Dendritic cell treated with granulocyte-macrophage colony-stimulating factor and Interleukin-4, amounts not matched to agents 40 ng/mL and 50 ng/mL, for 4 days (primary cell): Measurements from ENCODE around the gene SDS.
A peak's percentile ranks its signal among the peaks of the same experiment; 100 is the strongest.
"Not testable (repeated sequence)": the region's sequence is repeated elsewhere in the genome, so short reads cannot be mapped to it uniquely, and the experiment has no call there.

Experiments used
- H3K27ac Mint-ChIP-seq: one replicate; pipeline ENCODE4 v1.8.0; 2022; ENCODE audit warnings: mild to moderate bottlenecking, mixed read lengths
- H3K27me3 Mint-ChIP-seq: one replicate; pipeline ENCODE4 v1.8.0; 2022; ENCODE audit warnings: mild to moderate bottlenecking, mixed read lengths
- H3K36me3 Mint-ChIP-seq: one replicate; pipeline ENCODE4 v1.8.0; 2022; ENCODE audit warnings: low read depth, mixed read lengths
- H3K4me1 Mint-ChIP-seq: one replicate; pipeline ENCODE4 v1.8.0; 2022; ENCODE audit warnings: low read depth, mixed read lengths
- H3K4me3 Mint-ChIP-seq: one replicate; pipeline ENCODE4 v1.8.0; 2022; ENCODE audit warnings: mild to moderate bottlenecking, moderate library complexity, mixed read lengths
- H3K9me3 Mint-ChIP-seq: one replicate; pipeline ENCODE4 v1.8.0; 2022; ENCODE audit warnings: mixed read lengths
- intact Hi-C: fragments of 100-400 bp; cut with micrococcal nuclease; formaldehyde crosslinking; loops from one replicate; pipeline ENCODE4 v1.15.0; 2022

The SDS gene

DNA sequence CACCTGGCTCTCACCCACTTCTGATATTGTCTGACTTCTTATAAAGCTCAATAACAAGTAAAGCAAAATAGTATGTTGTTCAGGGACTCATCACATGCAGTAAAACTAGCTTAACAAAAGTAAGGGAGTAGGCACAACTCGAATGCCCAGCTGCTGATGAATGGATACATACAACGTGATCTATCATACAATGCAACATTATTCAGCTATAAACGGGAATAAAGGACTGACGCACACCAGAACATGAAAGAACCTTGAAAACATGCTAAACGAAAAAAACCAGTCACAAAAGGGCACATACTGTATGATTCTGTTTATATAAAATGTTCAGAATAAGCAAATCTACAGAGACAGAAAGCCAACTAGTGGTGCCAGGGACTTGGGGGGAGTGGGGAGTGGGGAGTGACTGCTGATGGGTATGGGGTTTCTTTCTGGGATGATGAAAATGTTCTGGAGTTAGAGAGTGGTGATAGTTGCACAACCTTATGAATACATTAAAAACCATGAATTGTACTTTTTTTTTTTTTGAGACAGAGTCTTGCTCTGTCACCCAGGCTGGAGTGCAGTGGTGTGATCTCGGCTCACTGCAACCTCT lies 34.2 kb downstream of the SDS start:
- peaks cover 43% of the 10 kb centered on the region for H3K4me1 Mint-ChIP-seq
- intact Hi-C loops: no loop called here
- H3K36me3 Mint-ChIP-seq: no peaks in the 10 kb centered on the region
- H3K27ac Mint-ChIP-seq: no peak overlapping the region
- H3K9me3 Mint-ChIP-seq: no peaks in the 10 kb centered on the region
- H3K27me3 Mint-ChIP-seq: no peaks in the 10 kb centered on the region
- H3K4me3 Mint-ChIP-seq: no peak overlapping the region

DNA sequence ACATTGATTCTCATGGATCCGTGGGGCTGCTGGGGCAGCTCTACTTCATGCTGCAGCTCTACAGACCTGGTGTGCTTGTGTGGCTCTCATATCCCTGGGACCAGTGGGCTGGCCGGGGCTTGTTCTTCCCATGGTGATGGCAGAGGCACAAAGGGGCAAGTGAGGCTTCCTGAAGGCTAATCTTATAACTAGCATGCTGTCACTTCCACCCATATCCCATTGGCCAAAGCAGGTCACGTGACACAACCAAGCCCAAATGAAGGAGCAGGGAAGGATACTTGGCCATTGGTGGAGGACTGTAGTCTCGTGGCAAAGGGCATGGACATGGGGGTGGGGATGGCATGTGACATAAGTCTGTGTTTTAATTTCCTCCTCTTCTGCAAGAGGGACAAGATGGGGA lies 35.4 kb downstream of the SDS start:
- H3K4me3 Mint-ChIP-seq: no peak overlapping the region
- H3K36me3 Mint-ChIP-seq: no peaks in the 10 kb centered on the region
- no peaks in the 10 kb centered on the region for H3K9me3 Mint-ChIP-seq
- intact Hi-C loops: no loop called here
- H3K27ac Mint-ChIP-seq: peak overlapping the region; percentile 38
- H3K27me3 Mint-ChIP-seq: no peaks in the 10 kb centered on the region
- H3K4me1 Mint-ChIP-seq: peaks cover 43% of the 10 kb centered on the region

DNA sequence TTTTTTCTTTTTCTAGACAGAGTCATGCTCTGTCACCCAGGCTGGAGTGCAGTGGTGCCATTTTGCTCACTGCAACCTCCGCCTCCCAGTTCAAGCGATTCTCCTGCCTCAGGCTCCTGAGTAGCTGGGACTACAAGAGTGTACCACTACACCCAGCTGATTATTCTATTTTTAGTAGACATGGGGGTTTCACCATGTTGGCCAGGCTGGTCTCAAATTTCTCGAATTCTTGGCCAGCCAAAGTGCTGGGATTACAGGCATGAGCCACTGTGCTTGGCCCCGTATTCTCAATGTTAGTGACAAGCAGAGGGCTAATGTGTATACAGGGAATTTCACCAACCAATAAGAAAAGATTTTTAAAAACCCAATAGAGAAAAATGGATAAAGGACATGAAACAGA lies 36.9 kb downstream of the SDS start:
- Mint-ChIP-seq H3K27me3 (no peaks in the 10 kb centered on the region), H3K27ac (no peak overlapping the region), H3K4me1 (peaks cover 49% of the 10 kb centered on the region), H3K9me3 (no peaks in the 10 kb centered on the region), H3K36me3 (peaks cover 6% of the 10 kb centered on the region), H3K4me3 (no peak overlapping the region)
- intact Hi-C loops: no loop called here

DNA sequence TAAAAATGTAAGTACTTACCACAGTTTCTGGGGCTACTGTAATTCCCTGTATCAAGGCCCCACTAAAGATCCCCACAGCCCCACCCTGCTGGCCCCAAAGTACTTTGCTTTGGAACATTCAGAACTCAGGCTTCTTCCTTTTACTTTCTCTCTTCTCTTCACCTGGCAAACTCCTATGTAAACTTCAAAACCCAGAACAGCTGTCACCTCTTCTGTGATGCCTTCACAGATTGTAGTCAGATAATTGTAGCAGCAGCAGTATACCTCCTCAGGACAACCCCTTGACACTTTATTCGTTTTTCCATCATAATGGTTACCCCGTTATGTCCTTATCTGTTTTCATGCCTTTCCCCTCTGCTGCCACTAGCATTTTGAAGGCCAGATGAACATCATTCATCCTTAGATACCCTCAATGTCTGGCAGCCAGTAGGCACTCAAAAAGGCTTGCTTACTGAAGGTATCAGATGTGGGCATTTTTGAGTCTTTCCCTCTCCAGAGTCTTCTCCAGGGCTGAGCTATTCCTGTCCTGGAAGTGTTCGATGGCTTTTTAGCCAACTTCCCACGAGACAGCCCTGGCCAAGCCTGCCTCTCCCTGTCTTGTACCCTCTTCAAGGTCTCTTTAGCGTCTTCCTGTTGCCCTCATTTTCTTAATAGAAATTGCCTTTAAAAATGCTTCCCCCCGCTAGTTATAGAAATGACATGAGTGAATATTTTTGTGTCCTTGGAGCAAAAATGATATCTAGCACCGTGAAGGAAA lies 37.9 kb downstream of the SDS start:
- intact Hi-C loops: no loop called here
- Mint-ChIP-seq H3K36me3 (peaks cover 15% of the 10 kb centered on the region), H3K4me1 (peaks cover 52% of the 10 kb centered on the region), H3K9me3 (no peaks in the 10 kb centered on the region), H3K27me3 (no peaks in the 10 kb centered on the region), H3K4me3 (no peak overlapping the region), H3K27ac (no peak overlapping the region)

DNA sequence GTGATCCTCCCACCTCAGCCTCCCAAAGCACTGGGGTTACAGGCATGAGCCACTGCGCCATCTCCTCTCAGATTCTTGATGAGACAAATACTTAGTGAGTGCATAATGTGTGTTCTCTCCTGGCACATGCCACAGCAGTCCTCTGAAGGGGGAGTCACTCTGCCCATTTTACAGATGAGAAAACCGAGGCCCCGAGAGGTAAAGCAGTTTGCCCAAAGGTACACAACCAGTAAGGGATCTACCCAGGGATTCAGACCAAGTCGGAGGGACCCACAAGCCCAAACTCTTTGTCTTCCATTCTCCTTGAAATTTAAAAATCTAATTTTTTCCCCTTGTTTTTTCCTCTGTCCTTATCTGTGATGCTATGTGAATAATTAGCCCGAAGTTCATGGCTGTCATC lies 39.0 kb downstream of the SDS start:
- H3K27me3 Mint-ChIP-seq: no peaks in the 10 kb centered on the region
- peaks cover 57% of the 10 kb centered on the region for H3K4me1 Mint-ChIP-seq
- no peak overlapping the region for H3K4me3 Mint-ChIP-seq
- peaks cover 26% of the 10 kb centered on the region for H3K36me3 Mint-ChIP-seq
- no peak overlapping the region for H3K27ac Mint-ChIP-seq
- intact Hi-C loops: no loop called here
- no peaks in the 10 kb centered on the region for H3K9me3 Mint-ChIP-seq

DNA sequence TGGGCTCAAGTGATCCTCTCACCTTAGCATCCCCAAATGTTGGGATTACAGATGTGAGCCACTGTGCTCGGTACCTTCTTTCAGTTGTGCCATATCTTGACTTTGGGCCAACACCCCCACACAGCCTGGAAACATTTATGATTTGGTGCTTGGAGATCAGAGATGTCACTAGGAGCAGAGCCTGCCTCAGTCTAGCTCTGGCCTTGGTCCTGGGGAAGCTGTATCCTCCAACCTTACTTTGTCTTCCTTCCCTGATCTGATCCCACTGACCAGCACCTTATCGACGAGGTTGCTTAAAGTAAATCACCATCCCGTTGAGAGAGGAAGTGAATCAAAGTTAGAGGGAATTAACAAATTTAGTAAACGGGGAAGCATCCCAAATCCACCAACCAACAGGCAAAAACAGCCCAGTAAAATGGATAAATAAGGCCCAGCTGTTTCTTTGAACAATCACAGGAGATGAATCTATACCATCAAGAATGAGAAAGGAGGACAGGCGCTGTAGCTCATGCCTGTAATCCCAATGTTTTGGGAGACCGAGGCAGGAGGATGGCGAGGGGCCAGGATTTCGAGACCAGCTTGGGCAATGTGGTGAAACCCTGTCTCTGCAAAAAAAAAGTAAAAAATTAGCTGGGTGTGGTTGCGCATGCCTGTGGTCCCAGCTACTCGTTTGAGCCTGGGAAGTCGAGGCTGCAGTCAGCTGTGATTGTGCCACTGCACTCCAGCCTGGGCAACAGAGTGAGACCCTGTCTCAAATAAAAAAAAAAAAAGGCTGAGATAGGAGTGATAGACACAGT lies 41.9 kb downstream of the SDS start:
- Mint-ChIP-seq H3K27me3 (no peaks in the 10 kb centered on the region), H3K27ac (peak overlapping the region; percentile 75), H3K9me3 (no peaks in the 10 kb centered on the region), H3K4me1 (peaks cover 39% of the 10 kb centered on the region), H3K36me3 (peaks cover 36% of the 10 kb centered on the region), H3K4me3 (peak overlapping the region; percentile 40)
- intact Hi-C loops: no loop called here

DNA sequence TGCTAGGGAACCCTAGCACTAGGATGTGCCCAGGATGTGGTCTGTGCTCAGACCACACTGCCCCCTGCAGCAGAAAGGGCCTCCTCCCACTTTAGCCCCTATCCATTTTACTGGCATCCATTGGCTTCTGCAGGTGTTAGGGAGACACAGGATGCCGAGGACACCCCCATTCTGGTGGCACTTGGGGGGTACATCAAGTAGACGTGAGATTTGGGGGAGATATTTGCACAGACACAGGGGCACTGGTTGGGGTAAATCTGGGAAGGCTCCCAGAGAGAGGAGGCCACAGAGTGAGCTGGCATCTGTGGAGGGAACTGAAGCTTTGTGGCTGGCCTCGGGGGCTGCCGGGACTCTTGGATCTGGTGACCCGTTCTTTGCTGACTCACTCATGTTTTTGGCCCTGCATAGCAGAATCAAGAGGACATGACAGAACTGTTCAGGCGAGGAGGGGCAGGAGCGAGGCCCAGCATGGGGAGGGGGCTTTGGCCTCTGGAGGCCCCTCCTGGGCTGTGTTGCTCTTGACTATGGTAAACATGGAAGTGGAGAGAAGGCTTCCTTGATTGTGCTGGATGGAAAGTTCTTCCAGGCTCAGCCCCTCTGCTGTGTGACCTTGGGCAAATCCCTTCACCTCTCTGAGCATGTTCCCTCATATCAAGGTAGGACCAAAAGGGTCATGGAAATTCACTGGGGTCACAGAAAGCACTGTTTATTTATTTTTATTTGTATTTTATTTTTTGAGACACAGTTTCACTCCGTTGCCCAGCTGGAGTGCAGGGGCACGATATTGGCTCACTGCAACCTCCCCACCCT lies 43.5 kb downstream of the SDS start:
- intact Hi-C loops: loop anchor here (2.0 kb wide), 1 partner anchor 63 kb away; the partner anchor contains the start of gene SDSL
- peak overlapping the region; percentile 90 for H3K4me3 Mint-ChIP-seq
- H3K27ac Mint-ChIP-seq: peak overlapping the region; percentile 84
- peaks cover 36% of the 10 kb centered on the region for H3K36me3 Mint-ChIP-seq
- no peaks in the 10 kb centered on the region for H3K27me3 Mint-ChIP-seq
- H3K9me3 Mint-ChIP-seq: no peaks in the 10 kb centered on the region
- peaks cover 33% of the 10 kb centered on the region for H3K4me1 Mint-ChIP-seq

DNA sequence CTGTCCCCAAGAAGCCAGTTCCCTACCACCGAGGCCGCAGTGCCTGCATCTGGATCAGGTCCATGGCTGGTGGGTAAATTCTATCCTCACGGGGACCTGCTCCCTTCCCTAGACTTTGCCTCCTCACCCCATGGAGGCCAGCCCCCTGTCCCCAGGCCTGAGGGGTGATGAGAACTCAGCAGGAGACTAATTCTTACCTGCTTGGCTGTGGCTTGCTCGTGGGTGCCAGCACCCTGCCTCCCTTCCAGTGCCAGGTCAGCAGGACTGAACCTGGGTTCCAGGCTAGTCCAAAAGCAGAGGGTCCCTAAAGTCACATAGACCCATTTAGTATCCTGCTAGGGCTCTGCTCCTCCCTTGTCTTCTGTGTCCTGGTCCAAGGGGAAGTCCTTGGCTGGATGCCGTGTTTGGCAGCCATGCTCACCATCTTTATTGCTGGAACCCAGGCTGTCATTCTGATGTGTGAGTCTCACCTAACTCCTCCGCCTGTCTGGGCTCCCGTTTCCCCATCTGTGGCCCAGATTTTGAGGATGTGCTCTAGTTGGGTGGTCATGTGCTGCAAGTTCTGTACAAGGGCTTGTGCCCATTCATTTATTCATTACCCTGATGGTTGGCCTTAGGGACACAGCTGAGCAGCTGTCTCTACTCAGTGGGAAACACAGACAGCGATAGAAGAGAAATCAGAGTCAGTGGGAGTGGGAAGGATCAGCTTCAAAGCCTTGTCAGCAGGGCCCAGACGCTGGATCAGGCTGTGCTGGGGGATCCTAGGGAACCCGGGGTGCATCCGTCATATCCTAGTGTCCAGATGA lies 44.4 kb downstream of the SDS start:
- Mint-ChIP-seq H3K9me3 (no peaks in the 10 kb centered on the region), H3K4me1 (peaks cover 33% of the 10 kb centered on the region), H3K27me3 (no peaks in the 10 kb centered on the region), H3K36me3 (peaks cover 36% of the 10 kb centered on the region), H3K27ac (peak overlapping the region; percentile 84), H3K4me3 (peak overlapping the region; percentile 90)
- intact Hi-C loops: loop anchor here (2.0 kb wide), 1 partner anchor 63 kb away; the partner anchor contains the start of gene SDSL

DNA sequence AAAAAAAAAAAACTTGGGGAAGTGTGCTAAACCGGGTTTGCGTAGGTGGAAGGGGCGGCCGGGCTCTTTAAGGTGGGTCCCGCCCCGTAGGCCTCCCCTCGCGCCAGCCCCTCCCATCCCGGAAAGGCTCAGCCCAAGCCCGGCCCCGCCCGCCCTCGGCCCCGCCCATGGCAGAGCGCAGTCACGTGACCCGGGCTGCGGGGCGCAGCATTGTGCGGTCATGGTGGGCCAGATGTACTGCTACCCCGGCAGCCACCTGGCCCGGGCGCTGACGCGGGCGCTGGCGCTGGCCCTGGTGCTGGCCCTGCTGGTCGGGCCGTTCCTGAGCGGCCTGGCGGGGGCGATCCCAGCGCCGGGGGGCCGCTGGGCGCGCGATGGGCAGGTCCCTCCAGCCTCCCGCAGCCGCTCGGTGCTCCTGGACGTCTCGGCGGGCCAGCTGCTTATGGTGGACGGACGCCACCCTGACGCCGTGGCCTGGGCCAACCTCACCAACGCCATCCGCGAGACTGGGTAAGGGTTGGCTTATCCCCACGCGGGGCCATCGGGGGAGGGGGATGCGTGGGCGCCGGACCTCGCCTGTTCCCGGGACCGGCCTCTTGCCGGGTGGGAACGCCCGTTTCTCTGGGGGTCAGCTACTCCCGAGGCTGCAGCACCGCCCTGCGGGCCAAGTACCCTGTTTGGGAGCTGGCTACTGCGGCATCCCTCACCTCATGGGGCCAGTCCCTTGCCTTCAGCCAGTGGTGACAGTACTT lies 45.1 kb downstream of the SDS start, which contains the start of gene PLBD2:
TSS of gene PLBD2 (plus strand) at position 207 of the 752 bp plus-strand sequence. CDS start at position 221, 14 bp downstream.
- intact Hi-C loops: loop anchor here (1.0 to 2.0 kb wide), 3 partner anchors 23 to 64 kb away; partner anchors contain the start of genes SDSL and SLC8B1
- Mint-ChIP-seq H3K4me1 (peaks cover 33% of the 10 kb centered on the region), H3K4me3 (peak within 1 kb of the TSS; percentile 90)

DNA sequence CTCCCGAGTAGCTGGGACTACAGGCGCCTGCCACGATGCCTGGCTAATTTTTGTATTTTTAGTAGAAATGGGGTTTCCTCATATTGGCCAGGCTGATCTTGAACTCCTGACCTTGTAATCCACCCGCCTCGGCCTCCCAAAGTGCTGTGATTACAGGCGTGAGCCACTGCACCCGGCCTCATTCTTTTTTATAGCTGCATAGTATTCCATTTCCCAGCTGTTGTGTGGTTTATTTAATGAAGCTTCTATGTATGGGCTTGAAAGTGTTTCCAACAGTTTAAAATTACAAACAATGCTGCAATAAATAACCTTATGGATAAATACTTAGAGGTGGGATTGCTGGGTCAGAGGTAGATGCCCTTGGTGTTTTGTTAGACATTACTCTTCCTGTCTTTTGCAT lies 49.5 kb downstream of the SDS start:
- H3K27me3 Mint-ChIP-seq, H3K4me3 Mint-ChIP-seq, H3K4me1 Mint-ChIP-seq, intact Hi-C loops, H3K36me3 Mint-ChIP-seq, H3K9me3 Mint-ChIP-seq, H3K27ac Mint-ChIP-seq: not testable (repeated sequence)

More for the DNA sequence above, 45.1 kb downstream of the SDS start, which contains the start of gene PLBD2:
- H3K27ac Mint-ChIP-seq: peak within 1 kb of the TSS; percentile 84
- H3K9me3 Mint-ChIP-seq: no peaks in the 10 kb centered on the region
- no peaks in the 10 kb centered on the region for H3K27me3 Mint-ChIP-seq
- peaks cover 36% of the 10 kb centered on the region for H3K36me3 Mint-ChIP-seq

DNA sequence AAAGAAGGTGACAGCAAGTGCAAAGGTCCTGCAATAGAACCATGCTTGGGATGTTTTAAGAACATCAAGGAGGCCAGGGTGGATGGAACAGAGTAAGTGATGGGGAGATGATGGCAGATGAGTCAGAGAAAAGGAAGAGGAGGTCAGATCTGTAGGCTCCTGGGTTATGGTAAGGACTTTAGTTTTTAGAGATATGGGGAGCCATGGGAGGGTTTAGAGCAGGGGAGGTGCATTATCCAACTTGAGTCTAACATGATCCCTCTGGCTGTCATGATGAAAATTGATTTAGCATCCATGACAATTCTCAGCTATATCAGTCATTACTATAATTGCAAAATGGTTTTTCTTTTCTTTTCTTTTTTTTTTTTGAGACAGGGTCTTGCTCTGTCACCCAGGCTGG lies 52.6 kb downstream of the SDS start:
- Mint-ChIP-seq H3K9me3 (no peaks in the 10 kb centered on the region), H3K4me1 (peaks cover 16% of the 10 kb centered on the region), H3K36me3 (no peaks in the 10 kb centered on the region), H3K4me3 (no peak overlapping the region), H3K27ac (no peak overlapping the region), H3K27me3 (peaks cover 15% of the 10 kb centered on the region)
- intact Hi-C loops: no loop called here

DNA sequence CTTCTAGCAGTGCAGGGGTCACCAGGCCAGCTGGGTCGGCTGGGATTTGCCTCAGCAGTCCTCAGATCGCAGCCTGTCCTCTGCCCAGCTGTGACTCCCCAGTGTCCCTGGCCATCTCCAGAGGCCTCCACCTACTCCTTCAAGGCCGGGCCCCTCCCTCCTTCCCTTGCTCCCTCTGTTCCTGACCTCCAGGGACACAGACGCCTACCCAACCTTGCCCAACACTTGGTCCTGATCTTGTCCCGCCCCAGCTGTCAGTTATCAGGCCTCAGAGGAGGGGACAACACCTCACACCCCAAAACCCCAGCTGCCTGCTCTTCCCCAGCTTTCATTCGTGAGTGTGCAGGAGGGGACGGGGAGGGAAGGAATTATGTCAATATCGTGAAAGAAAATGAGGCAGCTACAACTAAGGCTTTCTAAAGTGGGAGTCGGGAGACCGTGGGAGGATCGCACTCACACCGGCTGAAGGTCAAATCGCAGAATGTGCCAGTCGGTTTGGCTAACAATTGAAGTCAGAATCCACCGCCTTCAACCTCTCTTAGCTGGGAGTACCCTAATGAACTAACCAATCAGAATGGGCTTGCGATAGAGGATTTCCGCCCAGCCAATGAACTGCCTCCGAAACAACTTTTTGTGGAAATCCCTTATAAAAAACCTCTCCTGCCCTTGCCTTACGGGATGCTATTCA lies 54.7 kb downstream of the SDS start:
- H3K27me3 Mint-ChIP-seq: peaks cover 15% of the 10 kb centered on the region
- no peaks in the 10 kb centered on the region for H3K9me3 Mint-ChIP-seq
- intact Hi-C loops: no loop called here
- no peak overlapping the region for H3K27ac Mint-ChIP-seq
- no peak overlapping the region for H3K4me3 Mint-ChIP-seq
- H3K36me3 Mint-ChIP-seq: no peaks in the 10 kb centered on the region
- peaks cover 17% of the 10 kb centered on the region for H3K4me1 Mint-ChIP-seq
